ENCODE data around the gene CTNNA2.

The CTNNA2 gene

GRCh38 chr2:79782576-79783452 is 270.0 kb downstream of the CTNNA2 start:
- DNase-seq (ENCODE audit: extremely low read depth in 1 of 2, low read depth in 1 of 2) = no peak

GRCh38 chr2:79788952-79789651 is 276.3 kb downstream of the CTNNA2 start:
- DNase-seq (ENCODE audit: extremely low read depth in 1 of 2, low read depth in 1 of 2) = no peak

DNA sequence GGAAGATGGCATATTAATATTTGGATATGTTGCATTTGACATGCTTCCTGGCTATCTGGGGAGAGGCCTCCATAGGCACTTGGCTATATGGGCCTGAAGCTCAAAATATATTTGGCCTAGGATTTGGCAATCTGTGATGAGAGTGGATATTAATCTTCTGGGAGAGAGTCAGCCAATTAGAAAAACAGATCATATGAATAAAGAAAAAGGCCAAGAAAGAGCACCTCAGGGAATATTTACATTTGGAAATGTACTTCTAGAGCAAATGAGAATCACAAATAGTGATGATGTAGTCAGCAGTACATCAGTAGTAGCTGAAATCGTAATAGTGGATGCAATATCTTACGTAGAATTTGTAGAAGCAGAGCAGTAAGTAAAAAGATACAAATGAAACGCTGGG is 277.0 kb downstream of the CTNNA2 start:
- no peak for DNase-seq (ENCODE audit: extremely low read depth in 1 of 2, low read depth in 1 of 2)

- no peak for DNase-seq (ENCODE audit: extremely low read depth in 1 of 2, low read depth in 1 of 2)
Observed at GRCh38 chr2:79792090-79792489, 279.2 kb downstream of the CTNNA2 start.

- no peak for DNase-seq (ENCODE audit: extremely low read depth in 1 of 2, low read depth in 1 of 2)
Observed at GRCh38 chr2:79793006-79793405, 280.2 kb downstream of the CTNNA2 start.

- no peak for DNase-seq (ENCODE audit: extremely low read depth in 1 of 2, low read depth in 1 of 2)
Observed at GRCh38 chr2:79796641-79797040, 283.8 kb downstream of the CTNNA2 start.

DNA sequence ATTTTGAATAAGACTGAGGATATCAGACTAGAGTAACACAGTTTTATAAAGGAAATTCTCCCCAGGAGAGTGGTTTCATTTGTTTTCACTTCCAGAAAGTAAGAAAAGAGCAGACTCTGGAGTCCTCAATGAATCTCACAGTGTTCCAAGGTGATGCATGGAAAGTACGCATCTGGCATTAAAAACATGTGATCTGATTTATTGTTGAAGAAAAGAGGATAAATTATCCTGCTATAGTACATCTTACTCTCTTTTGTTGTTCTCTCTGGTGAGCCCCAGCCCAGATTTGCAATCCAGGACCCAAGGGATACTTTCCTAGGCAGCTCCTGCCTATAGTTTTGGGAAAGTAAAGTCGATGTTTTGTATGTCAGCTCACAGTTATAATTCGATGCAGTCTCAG is 285.9 kb downstream of the CTNNA2 start:
- DNase-seq (ENCODE audit: extremely low read depth in 1 of 2, low read depth in 1 of 2) = no peak

DNA sequence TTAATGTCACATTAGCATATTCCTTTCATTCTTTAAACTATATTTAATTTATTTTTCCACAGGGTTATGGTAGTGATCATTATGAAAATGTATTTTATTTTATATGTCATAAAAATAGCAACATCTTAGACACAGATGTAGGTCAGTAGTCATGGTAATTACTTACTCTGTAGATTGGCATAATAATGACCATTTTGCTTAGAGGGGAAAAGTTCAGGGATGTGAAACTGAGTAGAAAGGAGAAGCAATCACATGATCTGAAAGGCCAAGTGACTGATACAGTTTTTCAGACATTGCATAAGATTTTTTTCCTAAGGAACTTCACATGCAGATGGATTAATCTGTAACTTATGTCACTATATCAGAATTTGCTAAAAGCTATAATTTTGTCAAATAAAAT is 286.9 kb downstream of the CTNNA2 start:
- DNase-seq (ENCODE audit: extremely low read depth in 1 of 2, low read depth in 1 of 2) = no peak

GRCh38 chr2:79801082-79801481 is 288.2 kb downstream of the CTNNA2 start:
- no peak for DNase-seq (ENCODE audit: extremely low read depth in 1 of 2, low read depth in 1 of 2)

- no peak for DNase-seq (ENCODE audit: extremely low read depth in 1 of 2, low read depth in 1 of 2)
Observed at GRCh38 chr2:79817288-79817687, 304.4 kb downstream of the CTNNA2 start.

DNA sequence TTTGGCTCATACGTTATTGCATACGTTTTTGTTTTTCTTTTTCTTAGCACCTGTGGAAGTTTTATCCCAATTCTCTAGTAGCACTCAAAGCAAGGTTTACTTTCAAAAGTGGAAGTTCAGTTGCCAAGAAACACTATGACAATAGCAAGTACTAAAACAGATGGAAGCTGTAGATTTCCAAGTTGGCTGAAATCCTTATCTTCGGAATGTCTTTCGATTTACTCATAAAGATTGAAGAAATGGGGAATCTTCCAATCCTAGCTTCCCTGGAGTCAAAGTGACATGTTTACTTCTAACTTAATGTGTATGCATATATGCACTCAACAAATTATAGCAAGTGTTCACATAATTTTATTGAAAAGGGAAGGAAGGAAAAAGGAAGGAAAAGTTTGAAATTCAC is 307.4 kb downstream of the CTNNA2 start:
- no peak for DNase-seq (ENCODE audit: extremely low read depth in 1 of 2, low read depth in 1 of 2)

DNA sequence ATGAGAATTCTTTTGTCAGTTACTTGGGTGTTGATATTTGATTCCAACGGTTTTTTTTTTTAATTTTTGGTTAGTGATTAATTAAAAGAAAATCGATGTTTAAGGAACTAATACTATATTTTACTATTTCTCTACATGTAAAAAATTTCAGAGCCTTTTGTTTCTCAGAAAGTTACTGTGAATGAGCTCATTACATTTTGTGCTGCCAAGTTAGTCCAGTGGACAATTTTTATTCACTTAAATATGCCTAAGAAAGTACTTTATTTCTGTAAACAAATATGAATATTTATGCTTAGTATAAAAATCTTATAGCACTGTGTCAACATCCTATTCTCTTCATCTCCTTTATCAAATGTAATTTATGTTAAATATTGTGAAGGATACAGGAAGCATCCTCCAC is 309.3 kb downstream of the CTNNA2 start:
- no peak for DNase-seq (ENCODE audit: extremely low read depth in 1 of 2, low read depth in 1 of 2)

DNA sequence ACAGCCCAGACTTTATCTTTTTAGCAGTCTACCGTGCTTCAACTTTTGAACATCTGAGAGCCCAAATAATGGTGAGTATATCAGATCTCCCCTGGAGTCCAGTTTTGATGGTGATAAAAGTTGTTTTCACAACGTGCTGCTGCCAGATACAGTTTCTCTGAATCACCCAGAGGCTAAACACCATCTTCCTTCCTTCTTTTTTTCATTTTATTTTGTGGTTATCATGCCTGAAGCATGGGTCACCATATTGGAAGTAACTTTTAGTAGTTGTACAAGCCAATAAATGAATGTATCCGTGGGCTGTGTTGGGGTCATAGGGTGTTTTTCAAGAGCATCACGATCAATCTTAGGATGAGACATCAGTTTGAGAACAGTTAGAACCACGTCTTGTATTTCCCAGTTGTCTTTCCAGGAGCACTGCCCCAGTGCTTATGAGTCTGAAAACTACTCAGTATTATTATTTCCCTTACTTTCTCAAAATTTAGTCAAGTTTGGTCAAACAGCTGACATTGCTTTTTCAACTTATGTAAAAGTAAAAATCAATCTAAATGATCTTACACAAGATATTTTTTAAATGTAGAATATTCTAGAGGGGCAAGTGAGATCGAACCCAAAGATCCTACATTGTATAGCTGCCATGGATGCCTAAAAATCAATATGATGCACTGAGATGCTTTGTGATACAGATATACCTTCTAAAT is 311.4 kb downstream of the CTNNA2 start:
- DNase-seq (ENCODE audit: extremely low read depth in 1 of 2, low read depth in 1 of 2) = no peak

GRCh38 chr2:79827881-79828280 is 315.0 kb downstream of the CTNNA2 start:
- no peak for DNase-seq (ENCODE audit: extremely low read depth in 1 of 2, low read depth in 1 of 2)

- no peak for DNase-seq (ENCODE audit: extremely low read depth in 1 of 2, low read depth in 1 of 2)
Observed at GRCh38 chr2:79830501-79830900, 317.6 kb downstream of the CTNNA2 start.

DNA sequence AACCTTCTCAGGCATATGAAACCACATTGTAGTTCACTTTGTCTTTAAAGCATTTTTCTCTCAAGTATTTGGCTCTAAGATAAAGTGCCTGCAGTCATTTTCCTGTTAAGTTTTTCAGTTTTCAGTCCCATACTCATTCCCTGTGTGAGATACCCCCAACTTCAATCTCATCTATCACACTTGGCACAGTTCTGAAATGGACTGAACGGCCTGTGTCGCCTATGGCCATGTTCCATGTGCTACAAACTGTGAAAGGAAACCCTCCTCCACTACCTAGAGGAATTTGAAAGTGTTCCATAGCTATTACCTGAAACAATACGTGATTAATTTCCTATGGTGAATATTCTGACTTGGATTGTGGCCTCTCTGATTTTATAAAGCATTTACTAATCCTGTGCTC is 319.1 kb downstream of the CTNNA2 start:
- no peak for DNase-seq (ENCODE audit: extremely low read depth in 1 of 2, low read depth in 1 of 2)

- no peak for DNase-seq (ENCODE audit: extremely low read depth in 1 of 2, low read depth in 1 of 2)
Observed at GRCh38 chr2:79832511-79833234, 319.8 kb downstream of the CTNNA2 start.

DNA sequence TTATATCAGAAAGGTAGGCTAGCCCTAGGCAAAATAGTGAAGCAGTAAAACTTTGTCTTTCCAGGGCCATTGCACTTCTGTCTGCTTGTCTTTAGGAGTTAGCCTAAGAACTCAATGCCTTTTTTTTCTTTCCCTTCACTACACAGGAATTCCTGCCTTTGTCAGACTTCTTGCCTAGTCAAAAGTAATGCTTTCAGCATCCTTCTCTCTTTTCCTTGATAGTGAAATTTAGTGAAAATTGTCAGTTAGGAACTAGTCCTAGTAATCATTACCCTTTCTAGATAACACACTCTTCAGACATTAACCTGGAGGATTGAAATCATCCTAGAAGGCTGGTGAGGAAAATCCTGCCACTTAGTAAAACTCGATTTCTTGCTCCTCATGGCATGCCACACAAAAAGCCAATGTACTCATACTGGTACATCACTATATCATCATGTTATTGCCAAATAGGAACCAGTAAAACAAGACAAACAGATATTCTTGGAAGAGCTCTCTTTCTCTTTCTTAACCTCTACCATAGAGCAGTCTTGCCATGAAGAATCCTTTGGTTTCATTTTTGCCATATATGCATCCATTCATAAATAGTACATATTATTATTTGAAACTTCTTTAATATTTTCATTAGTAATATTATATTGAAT is 320.5 kb downstream of the CTNNA2 start:
- DNase-seq (ENCODE audit: extremely low read depth in 1 of 2, low read depth in 1 of 2) = no peak

- no peak for DNase-seq (ENCODE audit: extremely low read depth in 1 of 2, low read depth in 1 of 2)
Observed at GRCh38 chr2:79835911-79836310, 323.1 kb downstream of the CTNNA2 start.

DNA sequence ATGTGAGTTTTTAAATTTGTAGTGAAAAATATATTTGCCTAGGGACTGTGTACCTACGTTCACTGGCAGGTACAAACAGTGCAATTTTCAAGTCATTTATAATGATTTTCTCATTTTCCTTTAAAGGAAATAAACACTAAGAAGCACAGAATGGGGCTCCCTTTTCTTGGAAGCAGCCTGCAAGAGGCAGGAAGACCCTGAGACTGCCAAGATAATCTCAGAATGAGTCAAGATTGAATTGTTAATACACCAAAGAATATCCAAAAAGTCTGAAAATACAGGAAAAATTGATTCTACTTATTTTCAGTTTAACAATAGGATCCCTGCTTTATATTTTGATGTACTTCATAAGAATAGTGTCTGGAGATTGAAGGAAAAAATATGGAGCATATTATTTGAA is 331.2 kb downstream of the CTNNA2 start:
- no peak for DNase-seq (ENCODE audit: extremely low read depth in 1 of 2, low read depth in 1 of 2)

DNA sequence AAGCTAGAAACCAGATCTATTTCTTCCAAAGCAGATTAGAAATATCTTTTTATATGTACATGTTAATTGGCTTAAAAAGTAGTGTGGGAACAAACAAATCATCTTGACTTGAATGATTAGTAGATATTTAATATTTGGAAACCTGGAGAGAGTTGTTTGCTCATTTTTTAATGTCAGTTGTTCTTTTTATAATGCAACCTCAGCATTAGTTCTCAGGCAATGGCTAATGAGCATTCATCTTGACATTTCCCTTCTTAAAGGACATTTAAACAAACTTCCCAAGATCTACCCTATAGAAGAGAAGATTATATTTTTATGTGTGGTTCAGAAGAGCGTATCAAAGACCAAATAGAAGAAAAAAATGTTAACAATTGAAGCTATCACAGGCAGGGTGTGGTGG is 334.0 kb downstream of the CTNNA2 start:
- DNase-seq (ENCODE audit: extremely low read depth in 1 of 2, low read depth in 1 of 2) = no peak
